Activated CD4-positive, alpha-beta T cell treated with anti-CD3 and anti-CD28 coated beads for 24 hours (primary cell): ENCODE measurements around the gene BACE2.
"Not testable (repeated sequence)": the region's sequence is repeated elsewhere in the genome, so short reads cannot be mapped to it uniquely, and the experiment has no call there.

Experiments
- DNase-seq, 2 donors: peaks; one replicate each; pipeline ENCODE4 v3.0.0-alpha.2; 2020; ENCODE audit warnings: low read depth in 2 of 2

Gene BACE2

DNA sequence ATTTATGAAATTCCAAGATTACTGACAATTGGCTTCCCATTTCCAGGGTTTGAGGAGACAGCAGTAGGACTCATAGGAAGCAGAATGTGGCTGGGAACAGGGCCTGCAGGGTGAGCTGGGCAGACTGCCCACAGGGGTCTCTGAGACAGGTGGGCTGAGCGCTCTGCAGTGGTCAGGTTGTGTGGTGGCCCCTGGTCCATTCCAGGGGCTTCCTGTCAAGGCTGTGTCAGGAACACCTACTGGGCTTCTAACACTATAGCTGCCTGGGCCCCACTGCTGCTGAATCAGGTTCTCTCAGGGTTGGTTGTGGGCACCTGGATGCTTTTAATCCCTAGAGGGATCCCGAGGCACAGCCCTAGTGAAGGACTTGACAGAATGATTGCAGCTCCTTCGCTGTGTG is 72.1 kb downstream of the BACE2 start:
- no peak for DNase-seq

DNA sequence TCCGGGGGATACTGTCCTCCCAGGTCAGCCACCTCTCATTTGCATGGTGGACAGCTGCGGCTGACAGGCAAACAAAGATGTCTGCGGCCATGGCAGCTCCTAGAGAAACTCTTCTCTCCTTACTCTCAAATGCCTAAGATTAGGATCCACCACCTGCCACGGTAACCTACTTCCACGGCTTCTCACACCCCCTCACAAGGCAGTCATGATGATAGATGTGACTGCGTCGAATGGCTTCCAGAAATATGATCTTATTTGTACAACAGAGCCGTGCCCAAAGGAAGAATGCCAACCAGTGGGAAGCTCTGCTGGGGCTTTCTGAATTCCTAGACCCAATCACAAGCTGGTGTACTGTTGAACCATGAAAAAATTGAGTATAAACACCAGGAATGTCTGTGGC is 73.4 kb downstream of the BACE2 start:
- DNase-seq, result no peak

DNA sequence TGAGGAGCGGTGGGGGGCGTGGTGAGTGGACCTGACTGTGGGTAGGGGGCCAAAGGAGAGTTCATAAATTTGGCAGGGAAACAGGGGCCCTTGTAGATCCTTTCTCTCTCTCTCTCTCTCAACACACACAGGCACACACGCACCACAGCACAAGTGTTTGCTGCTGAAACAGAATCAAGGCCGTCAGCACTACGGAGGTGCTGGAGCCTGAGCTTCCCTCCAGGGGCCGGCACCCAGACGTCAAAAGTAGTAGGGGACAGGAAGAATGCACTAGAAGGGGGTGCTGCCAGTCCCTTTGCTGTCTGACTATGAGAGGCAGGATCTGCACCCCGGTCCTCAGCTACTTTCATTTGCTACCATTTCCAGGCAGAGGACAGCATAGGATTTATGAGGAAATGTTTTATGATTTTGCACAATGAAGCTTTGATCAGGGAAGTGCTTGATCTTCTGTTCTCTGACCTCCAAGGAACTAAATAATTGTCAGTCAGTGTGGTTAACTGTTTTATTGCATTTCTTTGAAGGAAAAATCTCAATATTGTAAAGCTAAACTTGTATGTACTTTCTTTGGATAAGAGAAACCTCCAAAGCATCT is 74.4 kb downstream of the BACE2 start:
- no peak for DNase-seq

DNA sequence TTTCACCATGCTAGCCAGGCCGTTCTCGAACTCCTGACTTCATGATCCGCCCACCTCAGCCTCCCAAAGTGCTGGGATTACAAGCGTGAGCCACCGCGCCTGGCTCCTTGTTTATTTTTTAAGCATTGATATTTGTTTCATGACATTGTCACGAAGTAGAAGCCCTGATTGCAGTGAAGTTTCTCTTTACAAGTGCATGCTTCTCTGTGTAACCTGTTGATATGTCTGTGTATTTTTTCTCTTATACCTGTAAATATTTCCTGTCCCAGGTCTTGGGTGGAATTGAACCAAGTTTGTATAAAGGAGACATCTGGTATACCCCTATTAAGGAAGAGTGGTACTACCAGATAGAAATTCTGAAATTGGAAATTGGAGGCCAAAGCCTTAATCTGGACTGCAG is 75.1 kb downstream of the BACE2 start:
- DNase-seq, result no peak

DNA sequence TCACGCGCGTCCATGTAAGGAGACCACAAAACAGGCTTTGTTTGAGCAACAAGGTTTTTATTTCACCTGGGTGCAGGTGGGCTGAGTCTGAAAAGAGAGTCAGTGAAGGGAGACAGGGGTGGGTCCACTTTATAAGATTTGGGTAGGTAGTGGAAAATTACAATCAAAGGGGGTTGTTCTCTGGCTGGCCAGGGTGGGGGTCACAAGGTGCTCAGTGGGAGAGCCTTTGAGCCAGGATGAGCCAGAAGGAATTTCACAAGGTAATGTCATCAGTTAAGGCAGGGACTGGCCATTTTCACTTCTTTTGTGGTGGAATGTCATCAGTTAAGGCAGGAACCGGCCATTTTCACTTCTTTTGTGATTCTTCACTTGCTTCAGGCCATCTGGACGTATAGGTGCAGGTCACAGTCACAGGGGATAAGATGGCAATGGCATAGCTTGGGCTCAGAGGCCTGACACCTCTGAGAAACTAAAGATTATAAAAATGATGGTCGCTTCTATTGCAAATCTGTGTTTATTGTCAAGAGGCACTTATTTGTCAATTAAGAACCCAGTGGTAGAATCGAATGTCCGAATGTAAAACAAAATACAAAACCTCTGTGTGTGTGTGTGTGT is 76.4 kb downstream of the BACE2 start:
- not testable (repeated sequence) for DNase-seq

DNA sequence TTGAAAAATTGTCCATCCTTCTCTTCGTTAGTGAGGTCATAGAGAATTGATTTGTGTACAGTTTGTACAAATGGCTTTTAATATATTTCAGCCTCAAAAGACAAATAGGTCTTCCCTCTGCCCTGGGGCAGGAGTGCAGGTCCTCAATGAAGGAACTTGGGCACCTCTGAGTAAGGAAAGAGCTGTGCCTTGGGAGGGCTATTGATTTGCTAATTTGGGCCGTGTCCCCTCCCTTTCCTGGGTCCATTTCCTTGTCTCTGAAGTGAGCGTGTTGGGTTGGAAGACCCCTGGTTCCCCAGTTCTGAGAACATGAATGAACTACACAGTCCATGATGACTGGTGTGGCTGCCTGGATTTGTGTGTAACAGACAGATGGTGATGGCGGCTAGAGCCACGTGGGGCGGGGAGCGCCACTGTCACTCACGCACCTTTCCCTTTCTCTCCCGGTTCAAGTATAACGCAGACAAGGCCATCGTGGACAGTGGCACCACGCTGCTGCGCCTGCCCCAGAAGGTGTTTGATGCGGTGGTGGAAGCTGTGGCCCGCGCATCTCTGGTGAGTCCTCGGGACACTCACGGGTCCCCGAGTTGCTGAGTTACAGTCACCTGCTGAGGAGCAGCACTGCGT is 77.7 kb downstream of the BACE2 start:
- DNase-seq, result no peak

DNA sequence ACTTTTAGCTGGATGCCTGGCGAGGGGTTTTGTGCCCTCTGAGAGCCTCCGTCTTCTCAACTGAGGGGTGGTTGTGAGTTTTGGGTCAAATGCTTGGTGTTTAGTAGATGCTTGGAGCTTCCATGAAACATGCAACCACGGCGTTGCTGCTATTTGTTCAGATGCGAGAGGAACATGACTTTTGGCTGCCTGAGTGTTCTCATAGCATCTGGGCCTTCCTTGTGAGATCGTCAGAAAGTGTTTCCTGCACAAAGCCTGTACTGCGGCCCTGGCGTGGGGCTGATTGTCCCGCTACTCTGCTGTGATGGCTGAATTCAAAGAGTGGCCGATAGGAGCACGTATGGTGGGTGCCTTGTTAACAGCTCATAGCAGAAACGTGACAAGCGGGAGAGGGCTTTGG is 78.8 kb downstream of the BACE2 start:
- no peak for DNase-seq

DNA sequence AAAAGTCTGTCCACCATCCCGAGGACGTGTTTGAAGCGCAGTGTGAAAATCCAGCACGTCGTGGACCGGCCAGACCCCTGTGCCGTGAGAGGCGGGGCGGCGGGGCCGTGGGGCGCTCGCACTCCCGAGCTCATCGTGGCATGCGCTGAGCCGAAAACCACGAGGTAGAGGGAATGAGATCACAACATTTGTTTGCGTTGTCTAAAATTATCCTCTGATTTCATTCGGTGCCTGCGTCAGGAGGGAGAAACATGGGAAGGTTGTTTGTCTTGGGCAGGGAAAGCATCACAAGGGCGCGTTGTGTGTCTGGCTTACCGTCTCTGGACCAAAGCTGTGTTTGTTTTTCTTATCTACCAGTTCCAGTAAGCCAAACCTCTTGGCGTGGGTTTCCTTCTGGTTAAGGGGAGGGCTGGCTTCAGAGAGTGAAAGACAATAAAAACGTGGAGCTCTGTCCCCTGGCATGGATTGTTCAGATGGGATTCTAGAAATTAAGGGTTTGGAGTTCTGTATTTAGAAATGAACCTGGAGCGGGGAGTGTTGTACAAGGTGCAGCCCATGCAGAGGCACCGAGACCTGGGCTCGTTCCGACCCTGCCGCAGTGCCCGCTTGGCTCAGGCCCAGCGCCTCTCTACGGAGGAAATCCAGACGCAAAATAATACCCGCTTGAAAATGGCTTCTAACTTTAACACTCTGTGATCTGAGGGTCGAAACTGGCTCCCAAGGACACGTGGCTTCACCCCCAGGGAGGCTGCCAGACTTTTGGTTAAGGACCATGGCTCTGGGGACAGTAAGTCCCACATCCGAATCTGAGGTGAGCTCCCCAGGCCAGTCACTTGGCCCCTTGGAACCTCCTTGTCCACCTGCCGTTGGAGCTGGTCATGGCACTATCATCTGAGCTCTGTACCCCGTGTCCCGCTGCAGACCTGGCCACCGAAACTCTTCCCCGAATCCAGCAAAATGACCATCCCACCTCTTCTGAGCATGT is 79.9 kb downstream of the BACE2 start:
- DNase-seq, result no peak

DNA sequence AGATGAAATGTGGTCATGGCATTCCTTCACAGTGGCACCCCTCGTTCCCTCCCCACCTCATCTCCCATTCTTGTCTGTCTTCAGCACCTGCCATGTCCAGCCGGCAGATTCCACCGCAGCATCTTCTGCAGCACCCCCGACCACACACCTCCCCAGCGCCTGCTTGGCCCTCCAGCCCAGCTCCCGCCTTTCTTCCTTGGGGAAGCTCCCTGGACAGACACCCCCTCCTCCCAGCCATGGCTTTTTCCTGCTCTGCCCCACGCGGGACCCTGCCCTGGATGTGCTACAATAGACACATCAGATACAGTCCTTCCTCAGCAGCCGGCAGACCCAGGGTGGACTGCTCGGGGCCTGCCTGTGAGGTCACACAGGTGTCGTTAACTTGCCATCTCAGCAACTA is 81.5 kb downstream of the BACE2 start:
- DNase-seq, result no peak

DNA sequence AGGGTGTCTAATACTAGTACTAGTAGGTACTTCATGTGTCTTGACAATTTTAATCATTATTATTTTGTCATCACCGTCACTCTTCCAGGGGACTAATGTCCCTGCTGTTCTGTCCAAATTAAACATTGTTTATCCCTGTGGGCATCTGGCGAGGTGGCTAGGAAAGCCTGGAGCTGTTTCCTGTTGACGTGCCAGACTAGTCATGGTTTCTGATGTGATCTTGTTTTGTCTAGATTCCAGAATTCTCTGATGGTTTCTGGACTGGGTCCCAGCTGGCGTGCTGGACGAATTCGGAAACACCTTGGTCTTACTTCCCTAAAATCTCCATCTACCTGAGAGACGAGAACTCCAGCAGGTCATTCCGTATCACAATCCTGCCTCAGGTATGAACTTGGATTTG is 82.6 kb downstream of the BACE2 start:
- no peak for DNase-seq

DNA sequence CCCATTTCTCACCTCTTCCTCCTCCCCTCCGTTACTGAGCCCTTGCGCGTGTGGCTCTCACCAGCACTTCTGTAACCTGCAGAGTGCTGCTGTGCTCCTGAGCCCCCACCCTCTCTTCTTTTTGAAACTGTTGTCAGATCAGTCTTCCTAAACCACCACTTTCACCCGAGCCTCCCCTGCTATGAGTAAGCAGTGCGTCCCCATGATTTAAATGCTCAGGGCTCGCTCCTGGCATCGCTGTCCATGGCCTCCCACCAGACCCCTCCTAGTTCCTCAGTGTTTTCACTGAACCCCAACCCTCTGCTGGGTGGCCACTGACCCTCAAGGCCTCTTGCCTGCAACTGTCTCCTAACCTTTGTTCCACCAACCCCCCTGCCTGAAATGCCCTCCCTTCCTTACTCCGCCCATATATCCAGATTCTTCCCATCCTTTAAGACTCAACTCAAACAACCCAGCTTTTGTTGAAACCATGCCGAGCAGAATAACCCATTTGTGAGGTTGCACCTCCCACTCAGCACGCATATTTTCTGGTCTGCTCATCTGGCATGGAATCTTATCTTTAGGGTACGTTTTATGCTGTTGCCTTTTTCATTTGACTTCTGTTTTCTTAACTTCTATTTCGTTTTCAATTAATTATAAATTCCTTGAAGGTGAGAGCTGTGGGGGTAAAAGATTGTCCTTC is 84.1 kb downstream of the BACE2 start:
- no peak for DNase-seq

DNA sequence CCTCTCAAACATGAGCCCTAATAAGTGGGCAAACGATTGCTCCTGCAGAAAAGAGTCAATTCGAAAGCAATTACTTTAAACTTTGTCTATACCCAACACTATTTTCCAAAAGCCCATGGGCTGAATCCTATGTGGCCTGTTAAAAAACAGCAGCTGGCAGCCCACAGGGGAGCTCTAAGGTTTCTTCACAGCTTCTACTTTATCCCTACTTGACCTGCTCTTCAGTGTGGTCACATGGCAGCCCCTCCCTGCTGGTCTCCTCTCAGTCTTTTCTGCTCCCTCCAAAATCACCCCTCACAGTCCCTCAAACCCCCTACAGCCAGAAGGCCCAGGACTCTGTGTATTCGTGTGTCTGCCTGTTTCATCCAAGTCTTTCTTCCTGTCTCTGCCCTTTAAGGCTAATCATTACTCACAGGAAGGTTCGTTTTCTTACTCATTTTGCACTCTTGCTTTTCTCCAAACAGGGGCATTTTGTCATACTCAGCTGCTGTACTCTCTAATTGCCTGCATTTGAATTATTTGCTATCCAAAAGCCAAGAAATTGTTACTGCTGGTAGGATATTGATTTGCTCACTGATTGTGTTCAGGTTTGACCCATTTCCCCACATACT is 86.2 kb downstream of the BACE2 start:
- no peak for DNase-seq

DNA sequence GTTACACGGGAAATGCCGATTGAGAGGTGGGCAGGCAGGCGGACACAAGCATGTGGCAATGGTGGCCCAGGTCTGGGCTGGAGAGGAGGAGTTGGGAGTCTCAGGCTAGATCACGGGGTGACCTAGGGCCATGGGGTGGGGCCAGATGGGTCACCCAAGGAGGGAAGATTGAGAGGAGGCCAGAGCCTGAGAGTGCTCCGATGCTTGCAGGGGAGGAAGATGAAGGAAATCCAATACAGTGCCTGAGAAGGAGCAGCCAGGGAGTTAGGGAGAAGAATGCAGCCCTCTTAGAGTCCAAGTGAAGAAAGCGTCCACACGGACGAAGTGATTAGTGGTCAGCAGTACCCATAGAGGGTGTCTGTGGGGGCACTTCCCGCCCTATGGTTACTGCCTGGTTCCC is 87.2 kb downstream of the BACE2 start:
- no peak for DNase-seq

DNA sequence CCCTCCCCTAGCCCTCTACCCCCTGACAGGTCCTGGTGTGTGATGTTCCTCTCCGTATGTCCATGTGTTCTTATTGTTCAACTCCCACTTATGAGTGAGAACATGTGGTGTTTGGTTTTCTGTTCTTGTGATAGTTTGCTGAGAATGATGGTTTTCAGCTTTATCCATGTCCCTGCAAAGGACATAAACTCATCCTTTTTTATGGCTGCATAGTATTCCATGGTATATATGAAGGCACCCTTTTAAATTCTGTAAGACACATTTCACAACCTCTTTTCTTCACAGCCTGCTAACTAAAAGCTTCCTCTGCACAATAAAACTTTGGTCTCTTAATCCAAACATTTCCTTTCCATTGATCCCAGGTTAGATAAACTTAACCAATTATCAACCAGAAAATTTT is 88.3 kb downstream of the BACE2 start:
- not testable (repeated sequence) for DNase-seq

DNA sequence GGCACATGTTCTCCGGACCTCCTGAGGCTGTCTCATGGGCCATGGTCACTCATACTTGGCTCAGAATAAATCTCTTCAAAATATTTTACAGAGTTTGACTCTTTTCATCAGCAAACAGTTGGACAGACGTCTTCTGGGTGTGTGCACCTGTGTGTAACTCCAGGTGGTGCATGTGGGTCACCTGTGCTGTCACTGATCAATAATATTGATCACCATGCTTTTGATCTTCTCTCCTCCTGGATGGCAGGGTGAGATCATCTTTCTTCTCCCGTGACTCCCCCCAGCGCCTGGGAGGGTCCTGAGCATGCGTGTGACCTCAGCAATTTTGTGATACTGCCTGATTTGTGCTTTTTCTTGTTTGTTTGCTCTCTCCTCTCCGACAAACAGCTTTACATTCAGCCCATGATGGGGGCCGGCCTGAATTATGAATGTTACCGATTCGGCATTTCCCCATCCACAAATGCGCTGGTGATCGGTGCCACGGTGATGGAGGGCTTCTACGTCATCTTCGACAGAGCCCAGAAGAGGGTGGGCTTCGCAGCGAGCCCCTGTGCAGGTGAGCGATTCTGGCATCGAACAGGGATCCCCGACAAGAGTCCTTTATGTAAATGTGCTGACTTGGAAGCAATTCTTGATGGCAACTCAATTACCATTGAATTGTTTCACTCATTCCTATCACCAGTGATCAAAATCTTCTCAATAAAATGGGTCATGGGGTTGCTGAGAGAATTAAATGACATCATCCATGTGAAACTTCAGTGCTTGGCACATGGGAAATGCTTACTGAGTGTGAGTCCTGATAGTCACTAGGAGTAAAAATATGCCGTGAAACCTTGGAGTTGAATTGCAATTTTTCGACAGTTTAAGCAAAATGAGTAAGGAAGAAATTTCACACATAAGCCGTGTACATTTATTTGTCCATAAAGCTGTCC is 89.1 kb downstream of the BACE2 start:
- DNase-seq, result no peak

DNA sequence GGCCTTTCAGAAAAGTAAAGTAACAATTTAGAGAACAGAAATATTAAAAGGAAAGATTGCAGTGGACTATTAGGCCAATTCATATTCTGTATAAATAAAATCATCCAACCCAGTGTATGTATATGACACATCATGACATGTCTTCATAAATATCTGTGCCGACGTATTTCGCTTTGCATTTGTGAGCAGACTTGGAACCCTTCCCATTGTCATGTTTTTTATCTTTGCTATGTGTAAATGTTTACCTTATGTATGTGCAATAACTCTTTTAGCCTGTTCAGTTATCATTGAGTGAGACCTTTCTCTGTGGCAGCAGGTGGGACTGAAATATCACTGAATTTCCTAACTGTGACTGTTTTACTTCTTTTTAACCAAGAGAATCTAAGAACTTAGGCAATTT is 90.7 kb downstream of the BACE2 start:
- no peak for DNase-seq

DNA sequence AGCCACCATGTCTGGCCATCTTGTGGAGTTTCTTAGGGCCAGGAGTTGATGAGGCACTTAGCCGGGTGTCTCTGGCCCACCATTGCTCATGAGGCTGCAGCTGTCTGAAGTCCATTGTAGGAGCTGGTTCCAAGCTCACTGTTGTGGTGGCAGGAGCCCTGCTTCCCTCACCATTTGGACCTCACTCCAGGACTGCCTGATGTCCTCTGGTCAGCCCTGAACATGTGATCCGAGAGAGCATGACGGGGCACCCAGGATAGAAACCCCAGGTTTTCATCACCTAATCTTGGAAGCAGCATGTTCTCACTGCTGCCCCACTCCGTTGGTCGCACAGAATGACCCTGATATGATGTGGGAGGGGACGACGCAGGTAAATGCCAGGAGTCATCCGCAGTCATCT is 92.5 kb downstream of the BACE2 start:
- DNase-seq, result no peak

DNA sequence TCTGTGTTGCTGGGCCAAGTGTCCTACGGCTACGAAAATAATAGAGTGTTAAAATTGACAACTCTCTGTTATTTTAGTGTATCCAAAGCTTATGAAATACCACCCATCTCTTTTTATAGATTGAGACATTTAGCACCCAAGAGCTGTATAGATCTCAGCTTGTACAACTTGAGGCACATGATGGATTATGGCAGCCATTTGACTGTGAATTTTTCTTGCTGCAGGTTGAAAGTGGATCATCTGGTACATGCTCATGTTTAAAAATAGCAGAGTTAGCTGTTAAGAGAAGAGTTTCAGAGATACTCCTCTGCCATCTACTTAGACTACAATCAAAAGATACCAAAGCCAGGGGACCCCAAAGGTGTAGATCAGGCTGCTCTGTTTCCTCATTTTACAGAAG is 99.4 kb downstream of the BACE2 start:
- DNase-seq, result no peak

DNA sequence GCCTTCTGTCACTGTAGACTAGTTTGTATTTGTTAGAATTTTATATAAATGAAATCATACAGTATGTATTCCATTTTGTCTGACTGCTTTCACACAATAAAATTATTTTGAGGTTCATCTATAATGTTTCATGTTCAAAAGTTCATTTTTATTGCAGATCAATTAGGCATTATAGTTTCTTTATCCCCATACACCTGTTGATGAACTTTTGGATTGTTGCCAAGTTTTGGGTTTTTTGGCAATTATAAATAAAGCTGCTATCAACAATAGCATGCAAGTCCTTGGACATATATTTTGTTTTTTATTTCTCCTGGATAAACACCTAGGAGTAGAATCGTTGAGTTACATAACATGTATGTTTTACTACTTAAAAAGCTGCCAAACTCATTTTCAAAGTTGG is 101.6 kb downstream of the BACE2 start:
- DNase-seq, result no peak

DNA sequence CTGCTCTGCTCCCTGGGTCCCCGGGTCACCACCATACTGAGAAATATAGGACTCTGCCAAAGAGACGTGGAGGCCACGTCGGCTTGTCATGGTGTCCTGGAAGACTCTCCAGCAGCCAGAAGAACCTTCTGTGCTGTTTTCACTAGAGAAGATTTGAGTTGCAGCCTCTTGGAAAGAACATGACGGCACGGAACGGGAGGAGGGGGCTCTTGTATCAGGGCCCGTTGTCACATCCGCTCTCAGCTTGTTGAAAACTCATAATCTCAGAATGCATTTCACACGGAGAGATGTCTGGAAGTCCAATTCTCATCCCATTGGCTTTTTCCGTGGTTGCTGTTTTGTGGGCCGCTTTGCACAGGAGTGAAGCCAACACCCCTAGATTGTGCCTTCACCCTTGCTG is 109.2 kb downstream of the BACE2 start:
- DNase-seq, result no peak
